Measurements from ENCODE around the gene EPHB1.

Gene EPHB1

DNA sequence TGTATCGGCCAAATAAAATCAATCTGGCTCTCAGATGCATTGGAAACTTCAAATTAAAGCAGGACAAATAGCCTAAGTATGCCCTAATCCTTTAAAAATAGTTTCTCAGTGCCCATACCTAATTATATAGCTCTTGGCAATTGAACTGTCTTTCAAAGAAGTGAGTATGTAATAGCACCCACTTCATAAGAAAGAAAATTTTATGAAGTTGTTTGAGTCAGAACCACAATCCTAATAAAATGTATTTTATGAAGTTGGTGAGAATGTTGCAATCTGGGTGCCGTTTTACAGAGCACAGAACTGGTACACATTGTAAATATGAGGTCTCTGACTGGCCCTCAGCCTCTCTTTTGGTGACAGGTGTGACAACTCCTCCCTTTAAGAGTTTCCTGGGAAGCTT lies 45.4 kb downstream of the EPHB1 start:
- Histone ChIP-seq H3K4me3 (ENCODE audit: low read depth in 1 of 2, low read length in 1 of 2) (no peak overlapping the region), H3K9me3 (no peaks in the 10 kb centered on the region), H3K36me3 (no peaks in the 10 kb centered on the region), H3K4me1 (ENCODE audit: control insufficient read depth in 1 of 2, insufficient read depth in 1 of 2, low read depth in 1 of 2, low read length in 1 of 2) (no peaks in the 10 kb centered on the region), H3K27me3 (peaks cover 12% of the 10 kb centered on the region), H3K27ac (no peak overlapping the region)
- TF ChIP-seq CTCF (IDR thresholded peaks at IDR 0.05): no peak

GRCh38 chr3:134846084-134846483 lies 51.0 kb downstream of the EPHB1 start:
- H3K4me3 ChIP-seq (ENCODE audit: low read depth in 1 of 2, low read length in 1 of 2): no peak overlapping the region
- no peaks in the 10 kb centered on the region for H3K4me1 ChIP-seq (ENCODE audit: control insufficient read depth in 1 of 2, insufficient read depth in 1 of 2, low read depth in 1 of 2, low read length in 1 of 2)
- H3K36me3 ChIP-seq: no peaks in the 10 kb centered on the region
- no peaks in the 10 kb centered on the region for H3K27me3 ChIP-seq
- TF ChIP-seq CTCF (IDR thresholded peaks at IDR 0.05): no peak
- no peak overlapping the region for H3K27ac ChIP-seq
- H3K9me3 ChIP-seq: no peaks in the 10 kb centered on the region

- no peak overlapping the region for H3K4me3 ChIP-seq (ENCODE audit: low read depth in 1 of 2, low read length in 1 of 2)
Measured at GRCh38 chr3:134846911-134847317, 51.9 kb downstream of the EPHB1 start.

GRCh38 chr3:134847349-134847748 lies 52.3 kb downstream of the EPHB1 start:
- Histone ChIP-seq H3K9me3 (no peaks in the 10 kb centered on the region), H3K36me3 (no peaks in the 10 kb centered on the region), H3K4me3 (ENCODE audit: low read depth in 1 of 2, low read length in 1 of 2) (no peak overlapping the region), H3K4me1 (ENCODE audit: control insufficient read depth in 1 of 2, insufficient read depth in 1 of 2, low read depth in 1 of 2, low read length in 1 of 2) (no peaks in the 10 kb centered on the region), H3K27ac (no peak overlapping the region), H3K27me3 (no peaks in the 10 kb centered on the region)
- TF ChIP-seq CTCF (IDR thresholded peaks at IDR 0.05): no peak

More at GRCh38 chr3:134846911-134847317, 51.9 kb downstream of the EPHB1 start:
- no peak overlapping the region for H3K27ac ChIP-seq
- TF ChIP-seq CTCF (IDR thresholded peaks at IDR 0.05): no peak
- H3K4me1 ChIP-seq (ENCODE audit: control insufficient read depth in 1 of 2, insufficient read depth in 1 of 2, low read depth in 1 of 2, low read length in 1 of 2): no peaks in the 10 kb centered on the region
- H3K9me3 ChIP-seq: no peaks in the 10 kb centered on the region
- no peaks in the 10 kb centered on the region for H3K36me3 ChIP-seq
- no peaks in the 10 kb centered on the region for H3K27me3 ChIP-seq

DNA sequence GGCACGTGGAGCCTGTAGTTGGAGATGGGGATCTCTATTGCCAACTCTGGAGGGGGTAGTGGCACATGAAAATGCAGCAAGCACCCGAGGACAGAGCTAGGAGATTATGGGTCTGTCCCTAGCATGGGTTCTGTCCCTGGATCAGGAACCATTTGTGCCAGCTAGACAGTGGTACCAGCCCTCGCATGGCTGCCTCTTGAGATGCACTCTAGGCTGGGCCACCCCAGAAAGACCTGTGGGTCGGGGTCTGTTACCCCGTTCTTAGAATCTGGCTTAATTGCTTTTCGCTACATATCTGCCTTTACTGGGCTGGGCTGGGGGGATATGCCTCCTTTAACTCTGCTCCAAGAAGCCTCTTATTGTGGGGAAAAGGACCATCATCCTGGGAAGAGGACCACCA lies 54.5 kb downstream of the EPHB1 start:
- no peak overlapping the region for H3K4me3 ChIP-seq (ENCODE audit: low read depth in 1 of 2, low read length in 1 of 2)
- no peak for TF ChIP-seq CTCF (IDR thresholded peaks at IDR 0.05)
- H3K36me3 ChIP-seq: no peaks in the 10 kb centered on the region
- H3K27me3 ChIP-seq: no peaks in the 10 kb centered on the region
- H3K27ac ChIP-seq: no peak overlapping the region
- no peaks in the 10 kb centered on the region for H3K9me3 ChIP-seq
- no peaks in the 10 kb centered on the region for H3K4me1 ChIP-seq (ENCODE audit: control insufficient read depth in 1 of 2, insufficient read depth in 1 of 2, low read depth in 1 of 2, low read length in 1 of 2)

GRCh38 chr3:134850761-134851160 lies 55.7 kb downstream of the EPHB1 start:
- Histone ChIP-seq H3K9me3 (no peaks in the 10 kb centered on the region), H3K27ac (no peak overlapping the region), H3K4me3 (ENCODE audit: low read depth in 1 of 2, low read length in 1 of 2) (no peak overlapping the region), H3K36me3 (no peaks in the 10 kb centered on the region), H3K27me3 (no peaks in the 10 kb centered on the region), H3K4me1 (ENCODE audit: control insufficient read depth in 1 of 2, insufficient read depth in 1 of 2, low read depth in 1 of 2, low read length in 1 of 2) (no peaks in the 10 kb centered on the region)
- TF ChIP-seq CTCF (IDR thresholded peaks at IDR 0.05): no peak

All from neutrophil (primary cell).